Measurements from ENCODE around the gene AMBP.

Gene AMBP

DNA sequence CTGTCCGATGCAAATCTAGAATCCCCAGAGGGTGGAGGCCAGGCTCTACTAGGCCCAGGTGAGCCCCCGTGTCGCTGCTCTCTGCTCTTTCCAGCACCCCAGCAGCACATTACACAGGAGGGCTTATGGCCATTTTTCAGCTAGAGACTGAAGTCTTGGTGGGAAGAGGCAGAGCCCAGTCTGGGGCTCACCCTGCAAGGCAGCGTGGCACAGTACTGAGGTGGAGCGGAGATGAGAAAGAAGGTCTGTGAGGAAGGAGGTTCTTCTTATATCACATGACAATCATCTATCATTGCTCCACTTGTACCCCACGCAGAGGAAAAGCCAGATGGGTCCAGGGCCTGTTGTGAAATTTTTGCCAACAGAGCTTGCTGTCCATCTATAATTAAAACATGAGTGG is 31.0 kb upstream of the AMBP start:
- no peak overlapping the region for H3K27ac ChIP-seq
- no peak for TF ChIP-seq CTCF (IDR thresholded peaks at IDR 0.05)
- no peak for TF ChIP-seq ZFX (IDR thresholded peaks at IDR 0.05; ENCODE audit: borderline replicate concordance)

GRCh38 chr9:114108016-114108833 is 30.1 kb upstream of the AMBP start:
- TF ChIP-seq CTCF (IDR thresholded peaks at IDR 0.05) (peak; percentile 98), ZFX (IDR thresholded peaks at IDR 0.05; ENCODE audit: borderline replicate concordance) (no peak)
- H3K27ac ChIP-seq = no peak overlapping the region

DNA sequence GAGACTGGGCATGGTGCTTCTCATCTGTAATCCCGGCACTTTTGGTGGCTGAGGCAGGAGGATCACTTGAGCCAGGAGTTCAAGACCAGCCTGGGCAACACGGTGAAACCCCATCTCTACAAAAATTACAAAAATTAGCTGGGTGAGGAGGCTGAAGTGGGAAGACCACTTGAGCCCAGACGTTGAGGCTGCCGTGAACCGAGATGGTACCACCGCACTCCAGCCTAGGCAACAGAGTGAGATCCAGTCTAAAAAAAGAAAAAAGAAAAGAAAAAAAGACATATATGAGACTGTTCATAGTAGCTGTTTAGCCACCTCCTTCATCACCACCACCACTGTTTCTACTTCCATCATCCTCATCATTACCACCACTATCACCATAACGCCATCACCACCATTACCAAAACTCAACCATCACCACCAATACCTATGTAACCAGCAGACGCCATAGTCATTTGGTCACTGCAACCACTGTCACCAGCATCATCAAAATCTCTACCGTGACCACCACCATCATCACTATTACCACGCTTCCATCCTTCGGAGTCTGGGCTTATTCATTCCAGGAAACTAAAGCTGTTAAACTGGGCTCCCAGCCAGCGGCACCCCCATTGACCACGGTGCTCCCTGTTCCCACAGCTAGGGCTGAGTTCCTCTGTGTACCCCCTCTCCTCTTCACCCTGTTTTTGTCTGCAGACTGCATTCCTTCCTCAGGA is 29.3 kb upstream of the AMBP start:
- H3K27ac ChIP-seq = no peak overlapping the region
- no peak for TF ChIP-seq ZFX (IDR thresholded peaks at IDR 0.05; ENCODE audit: borderline replicate concordance)
- no peak for TF ChIP-seq CTCF (IDR thresholded peaks at IDR 0.05)

- H3K27ac ChIP-seq = no peak overlapping the region
- no peak for TF ChIP-seq ZFX (IDR thresholded peaks at IDR 0.05; ENCODE audit: borderline replicate concordance)
- no peak for TF ChIP-seq CTCF (IDR thresholded peaks at IDR 0.05)
These were observed 27.1 kb upstream of the AMBP start for GRCh38 chr9:114105236-114105635.

- H3K27ac ChIP-seq = no peak overlapping the region
These were observed 24.4 kb upstream of the AMBP start for GRCh38 chr9:114102484-114102883.

DNA sequence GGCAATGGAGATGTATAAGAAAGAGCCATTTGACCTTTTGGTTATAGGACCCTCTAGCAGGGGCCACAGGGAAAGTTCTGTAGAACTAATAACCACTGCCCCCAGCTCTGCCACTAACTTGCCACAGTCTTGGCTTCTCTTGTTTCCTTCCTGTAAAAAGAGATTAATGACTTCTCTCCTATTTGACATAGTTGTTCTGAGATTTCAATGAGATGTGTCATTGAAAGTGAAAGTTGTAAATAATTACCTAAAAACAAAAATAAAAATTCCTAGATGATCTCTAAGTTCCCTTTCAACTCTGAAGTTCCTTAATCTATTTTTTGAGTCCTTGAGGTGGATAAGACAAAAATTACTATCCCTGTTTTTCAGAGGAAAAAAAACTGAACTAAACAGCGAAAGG is 22.4 kb upstream of the AMBP start:
- H3K27ac ChIP-seq = peak overlapping the region; percentile 87
- TF ChIP-seq ZFX (IDR thresholded peaks at IDR 0.05; ENCODE audit: borderline replicate concordance) (no peak), CTCF (IDR thresholded peaks at IDR 0.05) (no peak)

More at GRCh38 chr9:114102484-114102883, 24.4 kb upstream of the AMBP start:
- no peak for TF ChIP-seq ZFX (IDR thresholded peaks at IDR 0.05; ENCODE audit: borderline replicate concordance)
- TF ChIP-seq CTCF (IDR thresholded peaks at IDR 0.05) = no peak

Measured in 22Rv1 (cell line).